Natural killer cell (primary cell): Measurements from ENCODE around the gene SMTNL1. TPM values are rescaled to one million over a fixed set of nuclear protein-coding genes. Genes with fewer than 3 reads are reported as not detected.

Source experiments
- ATAC-seq, 3 donors: fragments of 150-1000 bp in 2 of 3; fragments of 200-7000 bp in 1 of 3; cut with Tn5 transposase; 1 replicate in 1 of 3; 2 replicates in 2 of 3; pipeline ENCODE4 v1.10.0; 2021; ENCODE audit warnings: mild to moderate bottlenecking in 2 of 3, moderate library complexity in 2 of 3
- DNase-seq, 2 donors: peaks; one replicate each; pipeline versions ENCODE4 v3.0.0 to v3.0.0-alpha.2; 2013 to 2021; ENCODE audit warnings: mixed read lengths in 1 of 2
- H3K27ac ChIP-seq: one replicate; pipeline ENCODE4 v1.5.1; 2013; ENCODE audit warnings: mild to moderate bottlenecking, low read length
- H3K27me3 ChIP-seq: one replicate; pipeline ENCODE4 v1.6.1; 2013; ENCODE audit warnings: low read length; ENCODE audit not compliant: control insufficient read depth, insufficient read depth
- H3K36me3 ChIP-seq: one replicate; pipeline ENCODE4 v1.6.1; 2013; ENCODE audit warnings: low read length; ENCODE audit not compliant: control insufficient read depth, insufficient read depth
- H3K4me1 ChIP-seq: one replicate; pipeline ENCODE4 v1.6.1; 2013; ENCODE audit warnings: low read length; ENCODE audit not compliant: control insufficient read depth, insufficient read depth
- H3K4me3 ChIP-seq: one replicate; pipeline ENCODE4 v1.5.1; 2013; ENCODE audit warnings: low read length
- H3K9me3 ChIP-seq: one replicate; pipeline ENCODE4 v1.6.1; 2013; ENCODE audit warnings: low read length; ENCODE audit not compliant: control insufficient read depth, insufficient read depth
- H3K27ac Mint-ChIP-seq, 2 donors: one replicate each; pipeline ENCODE4 v1.8.0; 2022; ENCODE audit warnings: mild to moderate bottlenecking in 2 of 2, mixed read lengths in 2 of 2, moderate library complexity in 1 of 2
- H3K27me3 Mint-ChIP-seq, 2 donors: one replicate each; pipeline ENCODE4 v1.8.0; 2022; ENCODE audit warnings: low read depth in 2 of 2, mixed read lengths in 2 of 2
- H3K36me3 Mint-ChIP-seq: one replicate; pipeline ENCODE4 v1.8.0; 2022; ENCODE audit warnings: mixed read lengths
- H3K4me1 Mint-ChIP-seq, 2 donors: one replicate each; pipeline ENCODE4 v1.8.0; 2022; ENCODE audit warnings: mixed read lengths in 2 of 2
- H3K4me3 Mint-ChIP-seq: one replicate; pipeline ENCODE4 v1.8.0; 2022; ENCODE audit warnings: mild to moderate bottlenecking, moderate library complexity, mixed read lengths
- H3K9me3 Mint-ChIP-seq, 2 donors: one replicate each; pipeline ENCODE4 v1.8.0; 2022; ENCODE audit warnings: mixed read lengths in 2 of 2
- WGBS: methylation state at CpG from one replicate; pipeline ENCODE4 v1.1.7; 2013; ENCODE audit warnings: missing lambda C conversion rate; ENCODE audit not compliant: insufficient coverage; 5-methylcytosine and 5-hydroxymethylcytosine counted together
- intact Hi-C: fragments of 100-400 bp; cut with micrococcal nuclease; formaldehyde crosslinking; loops from one replicate; pipeline ENCODE4 v1.14.2; 2022
- total RNA-seq, 4 donors: library from RNA; stranded (reverse); fragments of 120-200 nt in 1 of 4; gene quantifications; one replicate each; pipeline versions ENCODE4 v1.2.3 to v1.2.4, GENCODE V29; 2013 to 2022
- TF ChIP-seq, protein P1 (sequence below): fragments of 200-600 bp; IDR thresholded peaks from one replicate; pipeline ENCODE4 v1.8.0; 2022; ENCODE audit warnings: antibody characterized with exemption

The SMTNL1 gene
- total RNA-seq, 3 donors from 2014 or later (not counting 1 experiment from before 2014, with no cell fraction given): not detected

DNA sequence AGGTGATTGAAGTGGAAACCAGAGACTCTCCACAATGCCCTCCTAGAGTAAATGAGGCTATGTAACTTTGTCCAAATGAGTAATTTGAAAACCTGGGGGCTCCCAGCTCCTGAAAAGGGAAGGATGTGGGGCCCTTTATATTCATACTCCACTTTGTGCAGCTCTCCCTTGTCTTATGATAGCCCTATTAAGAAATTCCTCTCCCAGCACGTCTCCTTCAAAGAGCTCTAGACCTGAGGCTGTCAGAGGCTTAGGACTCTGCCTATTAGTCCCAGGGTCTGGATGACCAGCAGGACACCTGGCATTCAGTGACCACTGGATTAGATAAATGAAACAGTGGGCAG is 24.0 kb upstream of the SMTNL1 start:
- Mint-ChIP-seq H3K27ac (no peak overlapping the region), H3K36me3 (no peaks in the 10 kb centered on the region), H3K4me3 (peak overlapping the region; percentile 100), H3K4me1 (peaks cover 17 to 46% of the 10 kb centered on the region in 2 donors), H3K27me3 (no peaks in the 10 kb centered on the region), H3K9me3 (no peaks in the 10 kb centered on the region)
- Histone ChIP-seq H3K36me3 (no peaks in the 10 kb centered on the region), H3K27me3 (no peaks in the 10 kb centered on the region), H3K4me3 (no peak overlapping the region), H3K27ac (no peak overlapping the region), H3K9me3 (no peaks in the 10 kb centered on the region), H3K4me1 (peaks cover 20% of the 10 kb centered on the region)
- DNase-seq (no peak), ATAC-seq (no peak)
- intact Hi-C loops: no loop called here
- 63% methylated on average over 1 of the region's 1 CpG for WGBS
- TF ChIP-seq, protein P1, sequence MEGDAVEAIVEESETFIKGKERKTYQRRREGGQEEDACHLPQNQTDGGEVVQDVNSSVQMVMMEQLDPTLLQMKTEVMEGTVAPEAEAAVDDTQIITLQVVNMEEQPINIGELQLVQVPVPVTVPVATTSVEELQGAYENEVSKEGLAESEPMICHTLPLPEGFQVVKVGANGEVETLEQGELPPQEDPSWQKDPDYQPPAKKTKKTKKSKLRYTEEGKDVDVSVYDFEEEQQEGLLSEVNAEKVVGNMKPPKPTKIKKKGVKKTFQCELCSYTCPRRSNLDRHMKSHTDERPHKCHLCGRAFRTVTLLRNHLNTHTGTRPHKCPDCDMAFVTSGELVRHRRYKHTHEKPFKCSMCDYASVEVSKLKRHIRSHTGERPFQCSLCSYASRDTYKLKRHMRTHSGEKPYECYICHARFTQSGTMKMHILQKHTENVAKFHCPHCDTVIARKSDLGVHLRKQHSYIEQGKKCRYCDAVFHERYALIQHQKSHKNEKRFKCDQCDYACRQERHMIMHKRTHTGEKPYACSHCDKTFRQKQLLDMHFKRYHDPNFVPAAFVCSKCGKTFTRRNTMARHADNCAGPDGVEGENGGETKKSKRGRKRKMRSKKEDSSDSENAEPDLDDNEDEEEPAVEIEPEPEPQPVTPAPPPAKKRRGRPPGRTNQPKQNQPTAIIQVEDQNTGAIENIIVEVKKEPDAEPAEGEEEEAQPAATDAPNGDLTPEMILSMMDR: no peak

DNA sequence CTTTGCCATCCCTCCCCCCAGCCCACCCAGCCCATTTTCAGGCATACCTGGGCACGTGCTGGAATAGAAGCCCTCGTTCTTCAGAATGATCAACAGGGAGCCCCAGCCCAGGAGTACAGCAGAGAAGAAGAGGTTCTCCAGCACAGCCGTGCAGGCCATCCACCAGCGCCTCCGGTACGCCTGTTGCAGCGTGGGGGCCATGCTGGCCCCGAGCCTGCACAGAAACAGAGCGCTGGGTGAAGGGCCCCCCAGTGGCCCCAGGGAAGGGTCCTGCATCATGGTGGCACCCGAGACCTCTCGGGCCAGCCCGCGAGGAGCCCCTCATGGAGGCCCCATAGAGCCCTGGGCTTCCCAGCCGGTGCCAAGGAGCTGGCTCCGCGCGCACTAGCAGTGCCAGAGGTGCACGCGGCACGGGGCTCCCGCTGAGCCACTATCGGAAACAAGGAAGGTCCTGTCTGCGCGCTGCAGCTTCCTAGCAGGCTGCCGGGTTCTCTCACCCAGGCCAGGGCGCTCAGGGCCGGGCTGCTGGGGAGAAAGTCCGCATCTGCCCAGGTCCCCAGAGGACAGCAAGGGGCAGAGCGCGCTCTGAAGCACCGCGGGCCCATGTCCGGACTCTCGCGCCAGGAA is 23.4 kb upstream of the SMTNL1 start:
- WGBS: 25% methylated on average over 35 of the region's 35 CpGs
- TF ChIP-seq, protein P1: no peak
- peak overlapping the region; percentile 100 for H3K4me3 Mint-ChIP-seq
- Histone ChIP-seq H3K4me1 (peaks cover 20% of the 10 kb centered on the region), H3K9me3 (no peaks in the 10 kb centered on the region), H3K36me3 (no peaks in the 10 kb centered on the region), H3K27me3 (no peaks in the 10 kb centered on the region), H3K27ac (no peak overlapping the region), H3K4me3 (peak overlapping the region; percentile 92)
- no peaks in the 10 kb centered on the region for H3K36me3 Mint-ChIP-seq
- intact Hi-C loops: no loop called here
- peak; percentile 35 to 43 (median 41) for ATAC-seq
- no peaks in the 10 kb centered on the region for H3K27me3 Mint-ChIP-seq
- peak in 1 of 2 donors; percentile 55 for DNase-seq
- peaks cover 17 to 46% of the 10 kb centered on the region in 2 donors for H3K4me1 Mint-ChIP-seq
- H3K27ac Mint-ChIP-seq: peak overlapping the region; percentile 72 to 89
- no peaks in the 10 kb centered on the region for H3K9me3 Mint-ChIP-seq

DNA sequence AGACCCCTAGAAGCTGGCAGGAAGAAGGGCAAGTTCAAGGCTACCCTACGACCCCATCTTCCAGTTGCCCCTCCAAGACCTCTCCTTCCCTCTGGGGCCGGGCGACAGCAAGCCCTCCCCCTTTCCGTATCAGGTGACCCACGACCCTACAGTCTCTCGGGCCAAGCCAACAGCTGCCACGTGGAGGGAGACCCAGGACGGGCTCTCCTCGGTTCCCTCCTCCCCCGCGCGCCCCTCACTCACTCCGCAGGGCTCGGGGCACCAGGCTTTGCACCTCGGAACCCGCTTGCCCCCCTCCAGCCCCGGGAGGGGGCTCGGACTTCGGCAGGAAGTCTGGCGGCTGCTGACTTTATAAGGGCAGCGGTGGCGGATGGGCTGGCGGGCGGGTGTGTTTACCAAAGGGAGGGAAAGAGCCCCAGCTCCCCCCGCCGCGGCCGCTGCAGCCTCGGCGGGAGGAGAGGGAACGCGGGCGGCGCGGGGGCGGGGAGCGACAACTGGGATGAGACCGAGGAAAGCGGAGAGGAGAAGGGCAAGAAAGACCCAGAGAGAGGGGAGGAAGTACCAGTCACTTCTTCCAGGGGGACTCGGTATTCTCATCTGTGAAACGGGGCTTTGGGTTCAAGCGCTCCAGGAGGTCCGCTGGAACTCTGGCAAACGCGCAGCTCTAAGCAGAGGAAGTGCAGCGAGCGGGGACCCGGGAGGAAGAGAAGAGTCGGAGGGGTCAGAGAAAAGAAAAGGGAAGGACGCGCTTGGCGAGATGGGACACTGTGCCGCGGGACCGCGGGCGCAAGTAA is 22.7 kb upstream of the SMTNL1 start:
- Histone ChIP-seq H3K4me3 (peak overlapping the region; percentile 92), H3K27ac (no peak overlapping the region), H3K4me1 (peaks cover 20% of the 10 kb centered on the region), H3K36me3 (no peaks in the 10 kb centered on the region), H3K9me3 (no peaks in the 10 kb centered on the region), H3K27me3 (no peaks in the 10 kb centered on the region)
- TF ChIP-seq, protein P1: no peak
- DNase-seq (peak; percentile 27 to 56), ATAC-seq (peak; percentile 58 to 75 (median 75))
- Mint-ChIP-seq H3K9me3 (no peaks in the 10 kb centered on the region), H3K27me3 (no peaks in the 10 kb centered on the region), H3K27ac (peak overlapping the region; percentile 72 to 89), H3K4me1 (peaks cover 17 to 41% of the 10 kb centered on the region in 2 donors), H3K36me3 (no peaks in the 10 kb centered on the region), H3K4me3 (peak overlapping the region; percentile 100)
- under 1% methylated on average over 57 of the region's 57 CpGs for WGBS
- intact Hi-C loops: no loop called here
